NB4 (cell line): ENCODE measurements around the gene KCNG2.

ENCODE experiments used
- MYC ChIP-seq: IDR thresholded peaks from 2 replicates; pipeline ENCODE4 v1.6.1; 2011; ENCODE audit warnings: low read depth, low read length
- POLR2A ChIP-seq: IDR thresholded peaks from 2 replicates; pipeline ENCODE4 v1.6.1; 2011; ENCODE audit warnings: mild to moderate bottlenecking; ENCODE audit not compliant: insufficient read length; ENCODE audit errors: extremely low read depth
- TF ChIP-seq, protein P1 (sequence below): IDR thresholded peaks from one replicate; pipeline ENCODE4 v1.5.1; 2012; ENCODE audit warnings: low read depth, low read length
- TF ChIP-seq, protein P2 (sequence below): IDR thresholded peaks from 2 replicates; pipeline ENCODE4 v1.6.1; 2011; ENCODE audit warnings: low read depth, low read length

DNA sequence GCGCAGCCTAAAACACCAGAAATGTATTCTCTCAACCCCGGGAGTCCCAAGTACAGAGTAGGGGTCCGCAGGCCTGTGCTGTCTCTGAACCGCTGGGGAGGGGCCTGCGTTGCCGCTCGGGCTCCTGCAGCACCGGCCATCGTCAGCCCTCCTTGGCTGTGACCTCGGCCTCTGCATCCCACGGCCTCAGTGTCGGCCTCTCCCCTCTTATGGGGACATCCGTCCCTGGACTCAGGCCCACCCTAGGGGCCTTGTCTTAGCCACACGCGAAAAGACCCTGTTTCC, 50.5 kb downstream of the KCNG2 start:
- TF ChIP-seq POLR2A (no peak), MYC (no peak)
- TF ChIP-seq, protein P1, sequence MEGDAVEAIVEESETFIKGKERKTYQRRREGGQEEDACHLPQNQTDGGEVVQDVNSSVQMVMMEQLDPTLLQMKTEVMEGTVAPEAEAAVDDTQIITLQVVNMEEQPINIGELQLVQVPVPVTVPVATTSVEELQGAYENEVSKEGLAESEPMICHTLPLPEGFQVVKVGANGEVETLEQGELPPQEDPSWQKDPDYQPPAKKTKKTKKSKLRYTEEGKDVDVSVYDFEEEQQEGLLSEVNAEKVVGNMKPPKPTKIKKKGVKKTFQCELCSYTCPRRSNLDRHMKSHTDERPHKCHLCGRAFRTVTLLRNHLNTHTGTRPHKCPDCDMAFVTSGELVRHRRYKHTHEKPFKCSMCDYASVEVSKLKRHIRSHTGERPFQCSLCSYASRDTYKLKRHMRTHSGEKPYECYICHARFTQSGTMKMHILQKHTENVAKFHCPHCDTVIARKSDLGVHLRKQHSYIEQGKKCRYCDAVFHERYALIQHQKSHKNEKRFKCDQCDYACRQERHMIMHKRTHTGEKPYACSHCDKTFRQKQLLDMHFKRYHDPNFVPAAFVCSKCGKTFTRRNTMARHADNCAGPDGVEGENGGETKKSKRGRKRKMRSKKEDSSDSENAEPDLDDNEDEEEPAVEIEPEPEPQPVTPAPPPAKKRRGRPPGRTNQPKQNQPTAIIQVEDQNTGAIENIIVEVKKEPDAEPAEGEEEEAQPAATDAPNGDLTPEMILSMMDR = no peak
- TF ChIP-seq, protein P2, sequence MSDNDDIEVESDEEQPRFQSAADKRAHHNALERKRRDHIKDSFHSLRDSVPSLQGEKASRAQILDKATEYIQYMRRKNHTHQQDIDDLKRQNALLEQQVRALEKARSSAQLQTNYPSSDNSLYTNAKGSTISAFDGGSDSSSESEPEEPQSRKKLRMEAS = no peak
